ENCODE measurements around the gene ZRANB3. TPM values are rescaled to one million over a fixed set of nuclear protein-coding genes. Genes with fewer than 3 reads are reported as not detected.
A peak's percentile ranks its signal among the peaks of the same experiment; 100 is the strongest.
"Not testable (repeated sequence)": the region's sequence is repeated elsewhere in the genome, so short reads cannot be mapped to it uniquely, and the experiment has no call there.

ZRANB3 gene
- total RNA-seq, 1 experiment from 2014 or later = 12.0 TPM

DNA sequence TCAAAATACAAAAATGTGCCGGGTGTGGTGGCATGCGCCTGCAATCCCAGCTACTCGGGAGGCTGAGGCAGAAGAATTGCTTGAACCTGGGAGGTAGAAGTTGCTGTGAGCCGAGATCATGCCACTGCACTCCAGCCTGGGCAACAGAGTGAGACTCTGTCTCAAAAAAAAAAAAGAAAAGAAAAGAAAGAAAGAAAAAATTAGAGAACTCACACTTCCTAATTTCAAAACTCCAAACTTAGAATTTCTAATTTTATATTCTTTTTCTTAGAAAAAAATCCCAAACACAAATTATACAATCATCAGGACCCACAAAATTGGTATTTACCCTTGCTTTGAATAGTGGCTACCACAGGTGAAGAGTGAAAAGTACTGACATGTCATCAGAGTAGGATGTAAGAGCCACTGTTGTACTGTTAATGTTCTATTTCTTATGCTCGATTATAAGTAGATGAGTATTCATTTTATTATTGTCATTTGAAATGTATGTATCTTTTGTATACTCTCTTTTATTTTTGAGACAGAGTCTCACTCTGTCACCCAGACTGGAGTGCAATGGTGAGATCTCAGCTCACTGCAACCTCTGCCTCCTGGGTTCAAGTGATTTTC, 182.8 kb downstream of the ZRANB3 start:
- H3K36me3 ChIP-seq (ENCODE audit: control insufficient read depth in 1 of 2, insufficient read depth in 2 of 2, low read length in 2 of 2); H3K27me3 ChIP-seq (ENCODE audit: insufficient read depth, low read length); RAD21 ChIA-PET (ENCODE audit: low non-redundant PET in 1 of 2, low total read pairs in 2 of 2, uncharacterized antibody in 2 of 2, unreplicated experiment in 2 of 2); H3K79me2 ChIP-seq (ENCODE audit: insufficient read depth, low read length); BruUV-seq (replicated peaks); H4K20me1 ChIP-seq (ENCODE audit: insufficient read depth); intact Hi-C loops (cut with micrococcal nuclease); H3K9me2 ChIP-seq (ENCODE audit: insufficient read depth); H3K27ac ChIP-seq (ENCODE audit: low read depth, low read length); H3K4me3 ChIP-seq (replicated peaks in 1 of 2; ENCODE audit: low read depth in 1 of 2, low read length in 2 of 2); ATAC-seq; DNase-seq (ENCODE audit: low read depth, low spot score); H3K4me2 ChIP-seq (ENCODE audit: low read length); H3K4me1 ChIP-seq (ENCODE audit: control insufficient read depth in 1 of 2, insufficient read depth in 2 of 2, low read length in 2 of 2); CTCF ChIA-PET; H2AFZ ChIP-seq (ENCODE audit: low read depth, low read length, poor library complexity, severe bottlenecking); H3K9me3 ChIP-seq (ENCODE audit: control insufficient read depth in 1 of 2, insufficient read depth in 1 of 2, low read depth in 1 of 2, low read length in 2 of 2); POLR2A ChIA-PET; H3K9ac ChIP-seq (ENCODE audit: low read length): not testable (repeated sequence)
- peak; percentile 41; the same call in 1 of the 2 replicates for TF ChIP-seq ZNF274 (IDR thresholded peaks at IDR 0.05; ENCODE audit: low read depth, low read length)

DNA sequence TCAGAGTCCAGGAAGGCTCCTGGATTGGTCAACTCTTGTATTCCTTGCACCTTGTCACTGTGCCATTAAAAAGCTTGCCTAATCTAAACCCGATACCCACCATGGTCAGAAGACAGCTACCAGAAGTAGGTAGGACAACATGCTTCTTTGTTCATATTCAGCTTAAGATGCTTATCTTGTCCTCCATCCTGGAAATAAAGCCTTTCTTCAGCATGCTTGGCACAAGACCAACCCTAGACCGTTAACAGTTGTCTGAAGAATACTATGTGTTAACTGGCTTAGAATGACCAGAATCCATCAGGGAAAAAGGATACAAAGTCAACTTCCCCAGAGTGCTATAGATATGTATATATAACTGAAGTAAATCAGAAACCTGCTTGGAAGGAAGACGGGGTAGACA, 193.9 kb downstream of the ZRANB3 start:
- CTCF ChIA-PET = no interaction called here

More for the DNA sequence above, 193.9 kb downstream of the ZRANB3 start:
- Histone ChIP-seq H3K9ac (ENCODE audit: low read length) (no peak overlapping the region), H3K4me2 (ENCODE audit: low read length) (no peak overlapping the region), H3K9me3 (ENCODE audit: control insufficient read depth in 1 of 2, insufficient read depth in 1 of 2, low read depth in 1 of 2, low read length in 2 of 2) (no peaks in the 10 kb centered on the region), H3K27me3 (ENCODE audit: insufficient read depth, low read length) (no peaks in the 10 kb centered on the region), H2AFZ (ENCODE audit: low read depth, low read length, poor library complexity, severe bottlenecking) (no peak overlapping the region), H3K27ac (ENCODE audit: low read depth, low read length) (no peak overlapping the region), H3K4me3 (replicated peaks in 1 of 2; ENCODE audit: low read depth in 1 of 2, low read length in 2 of 2) (no peak overlapping the region), H3K9me2 (ENCODE audit: insufficient read depth) (no peaks in the 10 kb centered on the region), H3K36me3 (ENCODE audit: control insufficient read depth in 1 of 2, insufficient read depth in 2 of 2, low read length in 2 of 2) (no peaks in the 10 kb centered on the region), H4K20me1 (ENCODE audit: insufficient read depth) (no peaks in the 10 kb centered on the region), H3K4me1 (ENCODE audit: control insufficient read depth in 1 of 2, insufficient read depth in 2 of 2, low read length in 2 of 2) (no peaks in the 10 kb centered on the region), H3K79me2 (ENCODE audit: insufficient read depth, low read length) (no peaks in the 10 kb centered on the region)
- TF ChIP-seq EZH2phosphoT487 (IDR thresholded peaks at IDR 0.05; ENCODE audit: borderline replicate concordance) = no peak
- TF ChIP-seq JUND (IDR thresholded peaks at IDR 0.05) = no peak
- TF ChIP-seq, protein P1, sequence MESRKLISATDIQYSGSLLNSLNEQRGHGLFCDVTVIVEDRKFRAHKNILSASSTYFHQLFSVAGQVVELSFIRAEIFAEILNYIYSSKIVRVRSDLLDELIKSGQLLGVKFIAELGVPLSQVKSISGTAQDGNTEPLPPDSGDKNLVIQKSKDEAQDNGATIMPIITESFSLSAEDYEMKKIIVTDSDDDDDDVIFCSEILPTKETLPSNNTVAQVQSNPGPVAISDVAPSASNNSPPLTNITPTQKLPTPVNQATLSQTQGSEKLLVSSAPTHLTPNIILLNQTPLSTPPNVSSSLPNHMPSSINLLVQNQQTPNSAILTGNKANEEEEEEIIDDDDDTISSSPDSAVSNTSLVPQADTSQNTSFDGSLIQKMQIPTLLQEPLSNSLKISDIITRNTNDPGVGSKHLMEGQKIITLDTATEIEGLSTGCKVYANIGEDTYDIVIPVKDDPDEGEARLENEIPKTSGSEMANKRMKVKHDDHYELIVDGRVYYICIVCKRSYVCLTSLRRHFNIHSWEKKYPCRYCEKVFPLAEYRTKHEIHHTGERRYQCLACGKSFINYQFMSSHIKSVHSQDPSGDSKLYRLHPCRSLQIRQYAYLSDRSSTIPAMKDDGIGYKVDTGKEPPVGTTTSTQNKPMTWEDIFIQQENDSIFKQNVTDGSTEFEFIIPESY (IDR thresholded peaks at IDR 0.05; ENCODE audit: extremely low read depth, insufficient replicate concordance, low read length) = no peak
- TF ChIP-seq POLR2A (IDR thresholded peaks at IDR 0.05; ENCODE audit: borderline replicate concordance, extremely low read depth, insufficient read depth, insufficient read length) = no peak
- no peak for TF ChIP-seq SP1 (IDR thresholded peaks at IDR 0.05; ENCODE audit: low read depth)
- no peak for TF ChIP-seq POLR2AphosphoS5 (IDR thresholded peaks at IDR 0.05; ENCODE audit: low read depth, low read length)
- TF ChIP-seq, protein P2, sequence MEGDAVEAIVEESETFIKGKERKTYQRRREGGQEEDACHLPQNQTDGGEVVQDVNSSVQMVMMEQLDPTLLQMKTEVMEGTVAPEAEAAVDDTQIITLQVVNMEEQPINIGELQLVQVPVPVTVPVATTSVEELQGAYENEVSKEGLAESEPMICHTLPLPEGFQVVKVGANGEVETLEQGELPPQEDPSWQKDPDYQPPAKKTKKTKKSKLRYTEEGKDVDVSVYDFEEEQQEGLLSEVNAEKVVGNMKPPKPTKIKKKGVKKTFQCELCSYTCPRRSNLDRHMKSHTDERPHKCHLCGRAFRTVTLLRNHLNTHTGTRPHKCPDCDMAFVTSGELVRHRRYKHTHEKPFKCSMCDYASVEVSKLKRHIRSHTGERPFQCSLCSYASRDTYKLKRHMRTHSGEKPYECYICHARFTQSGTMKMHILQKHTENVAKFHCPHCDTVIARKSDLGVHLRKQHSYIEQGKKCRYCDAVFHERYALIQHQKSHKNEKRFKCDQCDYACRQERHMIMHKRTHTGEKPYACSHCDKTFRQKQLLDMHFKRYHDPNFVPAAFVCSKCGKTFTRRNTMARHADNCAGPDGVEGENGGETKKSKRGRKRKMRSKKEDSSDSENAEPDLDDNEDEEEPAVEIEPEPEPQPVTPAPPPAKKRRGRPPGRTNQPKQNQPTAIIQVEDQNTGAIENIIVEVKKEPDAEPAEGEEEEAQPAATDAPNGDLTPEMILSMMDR (IDR thresholded peaks at IDR 0.05 in 2 of 3, conservative IDR thresholded peaks at IDR 0.05 in 1 of 3; ENCODE audit: borderline replicate concordance in 1 of 3, insufficient read depth in 1 of 3, low read depth in 2 of 3, low read length in 2 of 3) = no peak
- no peak for TF ChIP-seq TCF7L2 (IDR thresholded peaks at IDR 0.05; ENCODE audit: borderline replicate concordance, extremely low read depth, insufficient read depth, insufficient read length)
- TF ChIP-seq EGR1 (IDR thresholded peaks at IDR 0.05; ENCODE audit: low read depth) = no peak
- TF ChIP-seq MAX (IDR thresholded peaks at IDR 0.05) = no peak
- TF ChIP-seq ZFX (IDR thresholded peaks at IDR 0.05) = no peak
- no peak for TF ChIP-seq RAD21 (IDR thresholded peaks at IDR 0.05; ENCODE audit: low read depth)
- no peak for TF ChIP-seq YY1 (IDR thresholded peaks at IDR 0.05; ENCODE audit: extremely low read depth, insufficient replicate concordance, low read depth, low read length)
- no peak for TF ChIP-seq SRF (IDR thresholded peaks at IDR 0.05; ENCODE audit: low read depth)
- TF ChIP-seq ZNF274 (IDR thresholded peaks at IDR 0.05; ENCODE audit: low read depth, low read length) = no peak
- TF ChIP-seq EZH2 (IDR thresholded peaks at IDR 0.05) = no peak
- no peak for TF ChIP-seq SIN3A (IDR thresholded peaks at IDR 0.05; ENCODE audit: low read depth)
- TF ChIP-seq ELF1 (IDR thresholded peaks at IDR 0.05; ENCODE audit: borderline replicate concordance, low read depth) = no peak
- ATAC-seq = no peak
- RAD21 ChIA-PET (ENCODE audit: low non-redundant PET in 1 of 2, low total read pairs in 2 of 2, uncharacterized antibody in 2 of 2, unreplicated experiment in 2 of 2) = no interaction called here
- DNase-seq (ENCODE audit: low read depth, low spot score) = no peak
- no TSS peak for BruUV-seq (replicated peaks)
- intact Hi-C loops (cut with micrococcal nuclease) = no loop called here
- POLR2A ChIA-PET = no interaction called here

Data from HCT116 (cell line).